HFF-Myc (cell line): Measurements from ENCODE around the gene HDDC3.

ENCODE experiments used
- DNase-seq: peaks from one replicate; pipeline ENCODE4 v3.0.0-alpha.2; 2011; ENCODE audit warnings: low read depth; ENCODE audit errors: extremely low read depth
- H3K4me3 ChIP-seq: replicated peaks from 2 replicates; pipeline ENCODE4 v1.5.1; 2011; ENCODE audit warnings: low read depth, mild to moderate bottlenecking, control low read depth, low read length
- CTCF ChIP-seq: IDR thresholded peaks from 2 replicates; pipeline ENCODE4 v1.5.1; 2012; ENCODE audit warnings: mild to moderate bottlenecking, low read depth, low read length, control low read depth; ENCODE audit errors: missing control alignments

HDDC3 gene

GRCh38 chr15:90889313-90889730 lies 43.0 kb downstream of the HDDC3 start:
- DNase-seq = no peak
- no peak for TF ChIP-seq CTCF
- no peak overlapping the region for H3K4me3 ChIP-seq

GRCh38 chr15:90887037-90887481 lies 45.3 kb downstream of the HDDC3 start:
- H3K4me3 ChIP-seq = no peak overlapping the region
- TF ChIP-seq CTCF = no peak
- no peak for DNase-seq

- H3K4me3 ChIP-seq = no peak overlapping the region
- no peak for TF ChIP-seq CTCF
- DNase-seq = no peak
These were observed 46.1 kb downstream of the HDDC3 start for GRCh38 chr15:90886291-90886614.

- TF ChIP-seq CTCF = peak; percentile 99
- DNase-seq = no peak
- no peak overlapping the region for H3K4me3 ChIP-seq
These were observed 46.7 kb downstream of the HDDC3 start for GRCh38 chr15:90885432-90886290.

- H3K4me3 ChIP-seq = peak overlapping the region; percentile 31
- DNase-seq = no peak
- TF ChIP-seq CTCF = no peak
These were observed 47.5 kb downstream of the HDDC3 start for GRCh38 chr15:90884719-90885431.

- TF ChIP-seq CTCF = no peak
- no peak for DNase-seq
- H3K4me3 ChIP-seq = peak within 1 kb of the TSS; percentile 31
These were observed 48.2 kb downstream of the HDDC3 start, which contains the start of gene FES for GRCh38 chr15:90883976-90884718. TSS of gene FES (plus strand) at chr15:90884504. CDS start at chr15:90885046, 542 bp downstream.
